CD4-positive, alpha-beta T cell treated with Interleukin-4 for 1 hour (primary cell): ENCODE data around the gene OR51G1.
"Not testable (repeated sequence)": the region's sequence is repeated elsewhere in the genome, so short reads cannot be mapped to it uniquely, and the experiment has no call there.

ENCODE experiments used
- DNase-seq, 2 donors: peaks; one replicate each; pipeline ENCODE4 v3.0.0-alpha.2; 2020 to 2022

Gene OR51G1

GRCh38 chr11:4924239-4924638 is at the start of gene OR51G1:
Gene OR51G1 (minus strand): TSS chr11:4924339. CDS start chr11:4924339, 0 bp downstream.
- DNase-seq, result no peak

GRCh38 chr11:4962816-4963215 is 38.7 kb upstream of the OR51G1 start:
- DNase-seq, result no peak

- DNase-seq, result no peak
Observed at GRCh38 chr11:4960877-4961276, 36.7 kb upstream of the OR51G1 start.

- DNase-seq, result no peak
Observed at GRCh38 chr11:4957396-4957795, 33.3 kb upstream of the OR51G1 start.

- DNase-seq, result not testable (repeated sequence)
Observed at GRCh38 chr11:4955613-4956012, 31.5 kb upstream of the OR51G1 start, which contains the start of gene OR51A2. Gene OR51A2 (minus strand): TSS chr11:4955713. CDS start chr11:4955713, 0 bp downstream.

GRCh38 chr11:4947505-4947904 is 23.4 kb upstream of the OR51G1 start, which contains the start of gene OR51A4:
Gene OR51A4 (minus strand): TSS chr11:4947605. CDS start chr11:4947100, 505 bp downstream.
- DNase-seq, result no peak

GRCh38 chr11:4936745-4937144 is 12.6 kb upstream of the OR51G1 start:
- no peak for DNase-seq

- DNase-seq, result no peak
Observed at GRCh38 chr11:4932751-4933150, 8.6 kb upstream of the OR51G1 start.

- no peak for DNase-seq
Observed at GRCh38 chr11:4926608-4927007, 2.5 kb upstream of the OR51G1 start.

- no peak for DNase-seq
Observed at GRCh38 chr11:4922304-4922703, 1.8 kb downstream of the OR51G1 start.

GRCh38 chr11:4921796-4922195 is 2.3 kb downstream of the OR51G1 start:
- DNase-seq, result no peak

- DNase-seq, result no peak
Observed at GRCh38 chr11:4919250-4919649, 4.9 kb downstream of the OR51G1 start, which contains the start of gene OR51G2. Gene OR51G2 (minus strand): TSS chr11:4919350. CDS start chr11:4915663, 3,687 bp downstream.

- no peak for DNase-seq
Observed at GRCh38 chr11:4916581-4916980, 7.6 kb downstream of the OR51G1 start.

- DNase-seq, result no peak
Observed at GRCh38 chr11:4903484-4903883, 20.7 kb downstream of the OR51G1 start, which contains the start of gene OR51A7. Gene OR51A7 (plus strand): TSS chr11:4903783. CDS start chr11:4907370, 3,587 bp downstream.

GRCh38 chr11:4891996-4892640 is 32.0 kb downstream of the OR51G1 start:
- DNase-seq, result no peak

- DNase-seq, result no peak
Observed at GRCh38 chr11:4890279-4890678, 33.9 kb downstream of the OR51G1 start.

- no peak for DNase-seq
Observed at GRCh38 chr11:4887591-4887990, 36.5 kb downstream of the OR51G1 start.

- DNase-seq, result no peak
Observed at GRCh38 chr11:4886186-4886585, 38.0 kb downstream of the OR51G1 start.

GRCh38 chr11:4884361-4884760 is 39.8 kb downstream of the OR51G1 start:
- no peak for DNase-seq

GRCh38 chr11:4882543-4882942 is 41.6 kb downstream of the OR51G1 start:
- DNase-seq, result no peak

GRCh38 chr11:4881860-4882500 is 42.2 kb downstream of the OR51G1 start, which contains the start of gene OR51T1:
Gene OR51T1 (plus strand): TSS chr11:4881900. CDS start chr11:4881900, 0 bp downstream.
- DNase-seq, result no peak

GRCh38 chr11:4881188-4881587 is 43.0 kb downstream of the OR51G1 start:
- no peak for DNase-seq
